SK-N-SH treated with all-trans-retinoic acid at 6 μM for 48 hours (cell line): ENCODE data around the gene EPHA8.

Experiments used
- ARNTL ChIP-seq: fragments of 450-650 bp; formaldehyde crosslinking; IDR thresholded peaks from 2 replicates; pipeline ENCODE4 v1.5.0; 2020; ENCODE audit warnings: low read depth, mild to moderate bottlenecking, moderate library complexity, borderline replicate concordance
- CSDC2 ChIP-seq: fragments of 250-450 bp; sonication (Bioruptor Pico); IDR thresholded peaks from 2 replicates; pipeline ENCODE4 v1.5.0; 2020; ENCODE audit warnings: mild to moderate bottlenecking, moderate library complexity
- GLIS3 ChIP-seq: fragments of 250-450 bp; sonication (Bioruptor Pico); IDR thresholded peaks from 2 replicates; pipeline ENCODE4 v1.5.0; 2020; ENCODE audit warnings: mild to moderate bottlenecking, moderate library complexity
- RARB ChIP-seq: fragments of 250-450 bp; sonication (Bioruptor Pico); IDR thresholded peaks from 2 replicates; pipeline ENCODE4 v1.8.0; 2021; ENCODE audit warnings: mild to moderate bottlenecking, moderate library complexity
- SNAI2 ChIP-seq: fragments of 250-450 bp; sonication (Bioruptor Pico); IDR thresholded peaks from 2 replicates; pipeline ENCODE4 v1.5.0; 2020; ENCODE audit warnings: mild to moderate bottlenecking, moderate library complexity
- TCF4 ChIP-seq: fragments of 250-450 bp; sonication (Bioruptor Pico); IDR thresholded peaks from 2 replicates; pipeline ENCODE4 v1.8.0; 2021; ENCODE audit warnings: mild to moderate bottlenecking, moderate library complexity, borderline replicate concordance
- ZFP30 ChIP-seq: fragments of 450-650 bp; formaldehyde crosslinking; IDR thresholded peaks from 2 replicates; pipeline ENCODE4 v1.5.0; 2022; ENCODE audit warnings: mild to moderate bottlenecking, moderate library complexity
- ZNF8 ChIP-seq: fragments of 450-650 bp; formaldehyde crosslinking; IDR thresholded peaks from 2 replicates; pipeline ENCODE4 v1.5.0; 2020; ENCODE audit warnings: mild to moderate bottlenecking, moderate library complexity
- TF ChIP-seq, protein P1 (sequence below): fragments of 250-450 bp; sonication (Bioruptor Pico); IDR thresholded peaks from 2 replicates; pipeline ENCODE4 v1.5.1; 2021; ENCODE audit warnings: mild to moderate bottlenecking, moderate library complexity
- TF ChIP-seq, protein P2 (sequence below): fragments of 250-450 bp; sonication (Bioruptor Pico); IDR thresholded peaks from 2 replicates; pipeline ENCODE4 v1.8.0; 2020; ENCODE audit warnings: mild to moderate bottlenecking, moderate library complexity, borderline replicate concordance
- TF ChIP-seq, protein P3 (sequence below): fragments of 250-450 bp; sonication (Bioruptor Pico); IDR thresholded peaks from 2 replicates; pipeline ENCODE4 v1.8.0; 2021; ENCODE audit warnings: low read depth, mild to moderate bottlenecking, moderate library complexity, borderline replicate concordance
- TF ChIP-seq, protein P4 (sequence below): fragments of 250-450 bp; sonication (Bioruptor Pico); IDR thresholded peaks from 2 replicates; pipeline ENCODE4 v1.5.0; 2020; ENCODE audit warnings: mild to moderate bottlenecking, moderate library complexity

DNA sequence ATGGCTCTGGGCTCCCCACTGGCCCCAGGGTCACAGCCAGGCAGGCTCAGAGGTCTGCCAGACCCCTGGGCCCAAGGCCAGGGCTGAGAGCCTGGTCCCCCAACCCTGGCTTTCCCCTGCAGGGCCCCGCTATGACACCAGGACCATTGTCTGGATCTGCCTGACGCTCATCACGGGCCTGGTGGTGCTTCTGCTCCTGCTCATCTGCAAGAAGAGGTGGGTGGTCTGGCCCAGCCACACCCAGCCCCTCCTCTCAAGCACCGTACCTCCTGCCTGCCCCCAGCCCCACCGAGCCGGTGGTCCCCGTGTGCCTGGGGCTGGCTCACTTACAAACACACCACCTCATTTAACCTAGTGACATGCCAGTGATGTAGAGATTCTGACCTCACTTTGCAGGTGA is 31.8 kb downstream of the EPHA8 start:
- TF ChIP-seq CSDC2 (CRISPR knock-in tag) (no peak), ARNTL (no peak), RARB (no peak), GLIS3 (no peak), ZFP30 (CRISPR knock-in tag) (no peak), SNAI2 (no peak), TCF4 (CRISPR knock-in tag) (no peak), ZNF8 (CRISPR knock-in tag) (no peak)
- TF ChIP-seq, protein P1, sequence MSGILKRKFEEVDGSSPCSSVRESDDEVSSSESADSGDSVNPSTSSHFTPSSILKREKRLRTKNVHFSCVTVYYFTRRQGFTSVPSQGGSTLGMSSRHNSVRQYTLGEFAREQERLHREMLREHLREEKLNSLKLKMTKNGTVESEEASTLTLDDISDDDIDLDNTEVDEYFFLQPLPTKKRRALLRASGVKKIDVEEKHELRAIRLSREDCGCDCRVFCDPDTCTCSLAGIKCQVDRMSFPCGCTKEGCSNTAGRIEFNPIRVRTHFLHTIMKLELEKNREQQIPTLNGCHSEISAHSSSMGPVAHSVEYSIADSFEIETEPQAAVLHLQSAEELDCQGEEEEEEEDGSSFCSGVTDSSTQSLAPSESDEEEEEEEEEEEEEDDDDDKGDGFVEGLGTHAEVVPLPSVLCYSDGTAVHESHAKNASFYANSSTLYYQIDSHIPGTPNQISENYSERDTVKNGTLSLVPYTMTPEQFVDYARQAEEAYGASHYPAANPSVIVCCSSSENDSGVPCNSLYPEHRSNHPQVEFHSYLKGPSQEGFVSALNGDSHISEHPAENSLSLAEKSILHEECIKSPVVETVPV (CRISPR knock-in tag): no peak
- TF ChIP-seq, protein P2, sequence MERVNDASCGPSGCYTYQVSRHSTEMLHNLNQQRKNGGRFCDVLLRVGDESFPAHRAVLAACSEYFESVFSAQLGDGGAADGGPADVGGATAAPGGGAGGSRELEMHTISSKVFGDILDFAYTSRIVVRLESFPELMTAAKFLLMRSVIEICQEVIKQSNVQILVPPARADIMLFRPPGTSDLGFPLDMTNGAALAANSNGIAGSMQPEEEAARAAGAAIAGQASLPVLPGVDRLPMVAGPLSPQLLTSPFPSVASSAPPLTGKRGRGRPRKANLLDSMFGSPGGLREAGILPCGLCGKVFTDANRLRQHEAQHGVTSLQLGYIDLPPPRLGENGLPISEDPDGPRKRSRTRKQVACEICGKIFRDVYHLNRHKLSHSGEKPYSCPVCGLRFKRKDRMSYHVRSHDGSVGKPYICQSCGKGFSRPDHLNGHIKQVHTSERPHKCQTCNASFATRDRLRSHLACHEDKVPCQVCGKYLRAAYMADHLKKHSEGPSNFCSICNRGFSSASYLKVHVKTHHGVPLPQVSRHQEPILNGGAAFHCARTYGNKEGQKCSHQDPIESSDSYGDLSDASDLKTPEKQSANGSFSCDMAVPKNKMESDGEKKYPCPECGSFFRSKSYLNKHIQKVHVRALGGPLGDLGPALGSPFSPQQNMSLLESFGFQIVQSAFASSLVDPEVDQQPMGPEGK: no peak
- TF ChIP-seq, protein P3, sequence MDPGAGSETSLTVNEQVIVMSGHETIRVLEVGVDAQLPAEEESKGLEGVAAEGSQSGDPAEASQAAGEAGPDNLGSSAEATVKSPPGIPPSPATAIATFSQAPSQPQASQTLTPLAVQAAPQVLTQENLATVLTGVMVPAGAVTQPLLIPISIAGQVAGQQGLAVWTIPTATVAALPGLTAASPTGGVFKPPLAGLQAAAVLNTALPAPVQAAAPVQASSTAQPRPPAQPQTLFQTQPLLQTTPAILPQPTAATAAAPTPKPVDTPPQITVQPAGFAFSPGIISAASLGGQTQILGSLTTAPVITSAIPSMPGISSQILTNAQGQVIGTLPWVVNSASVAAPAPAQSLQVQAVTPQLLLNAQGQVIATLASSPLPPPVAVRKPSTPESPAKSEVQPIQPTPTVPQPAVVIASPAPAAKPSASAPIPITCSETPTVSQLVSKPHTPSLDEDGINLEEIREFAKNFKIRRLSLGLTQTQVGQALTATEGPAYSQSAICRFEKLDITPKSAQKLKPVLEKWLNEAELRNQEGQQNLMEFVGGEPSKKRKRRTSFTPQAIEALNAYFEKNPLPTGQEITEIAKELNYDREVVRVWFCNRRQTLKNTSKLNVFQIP: no peak
- TF ChIP-seq, protein P4, sequence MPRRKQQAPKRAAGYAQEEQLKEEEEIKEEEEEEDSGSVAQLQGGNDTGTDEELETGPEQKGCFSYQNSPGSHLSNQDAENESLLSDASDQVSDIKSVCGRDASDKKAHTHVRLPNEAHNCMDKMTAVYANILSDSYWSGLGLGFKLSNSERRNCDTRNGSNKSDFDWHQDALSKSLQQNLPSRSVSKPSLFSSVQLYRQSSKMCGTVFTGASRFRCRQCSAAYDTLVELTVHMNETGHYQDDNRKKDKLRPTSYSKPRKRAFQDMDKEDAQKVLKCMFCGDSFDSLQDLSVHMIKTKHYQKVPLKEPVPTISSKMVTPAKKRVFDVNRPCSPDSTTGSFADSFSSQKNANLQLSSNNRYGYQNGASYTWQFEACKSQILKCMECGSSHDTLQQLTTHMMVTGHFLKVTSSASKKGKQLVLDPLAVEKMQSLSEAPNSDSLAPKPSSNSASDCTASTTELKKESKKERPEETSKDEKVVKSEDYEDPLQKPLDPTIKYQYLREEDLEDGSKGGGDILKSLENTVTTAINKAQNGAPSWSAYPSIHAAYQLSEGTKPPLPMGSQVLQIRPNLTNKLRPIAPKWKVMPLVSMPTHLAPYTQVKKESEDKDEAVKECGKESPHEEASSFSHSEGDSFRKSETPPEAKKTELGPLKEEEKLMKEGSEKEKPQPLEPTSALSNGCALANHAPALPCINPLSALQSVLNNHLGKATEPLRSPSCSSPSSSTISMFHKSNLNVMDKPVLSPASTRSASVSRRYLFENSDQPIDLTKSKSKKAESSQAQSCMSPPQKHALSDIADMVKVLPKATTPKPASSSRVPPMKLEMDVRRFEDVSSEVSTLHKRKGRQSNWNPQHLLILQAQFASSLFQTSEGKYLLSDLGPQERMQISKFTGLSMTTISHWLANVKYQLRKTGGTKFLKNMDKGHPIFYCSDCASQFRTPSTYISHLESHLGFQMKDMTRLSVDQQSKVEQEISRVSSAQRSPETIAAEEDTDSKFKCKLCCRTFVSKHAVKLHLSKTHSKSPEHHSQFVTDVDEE (CRISPR knock-in tag): no peak
